C4-2B (cell line): Measurements from ENCODE around the gene HRCT1.

ENCODE experiments used
- ZFX ChIP-seq: fragments of 450-650 bp; IDR thresholded peaks from 2 replicates; pipeline ENCODE4 v1.6.1; 2017
- TF ChIP-seq, protein P1 (sequence below): fragments of 450-650 bp; conservative IDR thresholded peaks from 2 replicates; pipeline ENCODE4 v1.5.1; 2017; ENCODE audit warnings: mild to moderate bottlenecking

DNA sequence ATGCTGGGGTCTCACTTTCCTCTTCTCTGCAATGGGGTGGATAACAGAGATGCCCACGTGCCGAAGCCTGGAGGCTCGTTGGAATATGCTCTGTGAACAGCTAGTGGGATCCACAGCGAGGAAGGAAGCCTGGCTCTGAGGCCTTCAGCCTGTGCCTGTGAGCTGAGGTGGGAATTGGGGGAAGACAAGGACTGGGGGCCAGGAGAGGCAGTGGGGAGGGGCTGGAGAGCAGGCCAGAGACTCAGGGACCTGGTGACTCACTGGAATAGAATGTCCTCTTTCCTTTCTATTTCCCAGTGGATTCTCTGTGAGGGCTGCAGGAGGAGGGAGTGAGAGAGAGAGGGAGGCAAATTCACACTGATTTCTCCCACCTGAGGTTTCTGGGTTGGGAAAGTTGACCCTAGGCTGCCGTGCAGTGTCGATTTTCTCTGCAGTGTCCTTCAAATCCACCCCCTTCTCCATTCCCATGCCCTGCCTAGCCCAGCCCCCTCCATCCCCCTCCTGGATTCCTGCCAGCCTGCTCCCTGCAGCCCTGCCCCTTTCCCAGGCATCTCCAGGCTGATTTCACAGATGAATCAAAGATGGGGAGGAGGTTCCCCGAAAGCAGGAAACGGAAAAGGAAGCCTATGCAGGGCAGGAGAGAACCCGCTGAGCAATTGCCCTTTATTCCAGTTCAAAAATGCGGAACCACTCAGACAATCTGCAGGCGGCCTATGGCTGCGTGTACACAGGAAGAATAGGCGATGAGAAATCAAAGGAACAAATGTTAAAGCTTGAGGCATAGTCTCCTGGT is 1.9 kb downstream of the HRCT1 start:
- TF ChIP-seq, protein P1, sequence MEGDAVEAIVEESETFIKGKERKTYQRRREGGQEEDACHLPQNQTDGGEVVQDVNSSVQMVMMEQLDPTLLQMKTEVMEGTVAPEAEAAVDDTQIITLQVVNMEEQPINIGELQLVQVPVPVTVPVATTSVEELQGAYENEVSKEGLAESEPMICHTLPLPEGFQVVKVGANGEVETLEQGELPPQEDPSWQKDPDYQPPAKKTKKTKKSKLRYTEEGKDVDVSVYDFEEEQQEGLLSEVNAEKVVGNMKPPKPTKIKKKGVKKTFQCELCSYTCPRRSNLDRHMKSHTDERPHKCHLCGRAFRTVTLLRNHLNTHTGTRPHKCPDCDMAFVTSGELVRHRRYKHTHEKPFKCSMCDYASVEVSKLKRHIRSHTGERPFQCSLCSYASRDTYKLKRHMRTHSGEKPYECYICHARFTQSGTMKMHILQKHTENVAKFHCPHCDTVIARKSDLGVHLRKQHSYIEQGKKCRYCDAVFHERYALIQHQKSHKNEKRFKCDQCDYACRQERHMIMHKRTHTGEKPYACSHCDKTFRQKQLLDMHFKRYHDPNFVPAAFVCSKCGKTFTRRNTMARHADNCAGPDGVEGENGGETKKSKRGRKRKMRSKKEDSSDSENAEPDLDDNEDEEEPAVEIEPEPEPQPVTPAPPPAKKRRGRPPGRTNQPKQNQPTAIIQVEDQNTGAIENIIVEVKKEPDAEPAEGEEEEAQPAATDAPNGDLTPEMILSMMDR = no peak
- TF ChIP-seq ZFX = no peak
